Measurements from ENCODE around the gene ZBTB5. TPM values are rescaled to one million over a fixed set of nuclear protein-coding genes. Genes with fewer than 3 reads are reported as not detected.

Gene ZBTB5
- total RNA-seq, 1 experiment from 2014 or later: 5.8 TPM

DNA sequence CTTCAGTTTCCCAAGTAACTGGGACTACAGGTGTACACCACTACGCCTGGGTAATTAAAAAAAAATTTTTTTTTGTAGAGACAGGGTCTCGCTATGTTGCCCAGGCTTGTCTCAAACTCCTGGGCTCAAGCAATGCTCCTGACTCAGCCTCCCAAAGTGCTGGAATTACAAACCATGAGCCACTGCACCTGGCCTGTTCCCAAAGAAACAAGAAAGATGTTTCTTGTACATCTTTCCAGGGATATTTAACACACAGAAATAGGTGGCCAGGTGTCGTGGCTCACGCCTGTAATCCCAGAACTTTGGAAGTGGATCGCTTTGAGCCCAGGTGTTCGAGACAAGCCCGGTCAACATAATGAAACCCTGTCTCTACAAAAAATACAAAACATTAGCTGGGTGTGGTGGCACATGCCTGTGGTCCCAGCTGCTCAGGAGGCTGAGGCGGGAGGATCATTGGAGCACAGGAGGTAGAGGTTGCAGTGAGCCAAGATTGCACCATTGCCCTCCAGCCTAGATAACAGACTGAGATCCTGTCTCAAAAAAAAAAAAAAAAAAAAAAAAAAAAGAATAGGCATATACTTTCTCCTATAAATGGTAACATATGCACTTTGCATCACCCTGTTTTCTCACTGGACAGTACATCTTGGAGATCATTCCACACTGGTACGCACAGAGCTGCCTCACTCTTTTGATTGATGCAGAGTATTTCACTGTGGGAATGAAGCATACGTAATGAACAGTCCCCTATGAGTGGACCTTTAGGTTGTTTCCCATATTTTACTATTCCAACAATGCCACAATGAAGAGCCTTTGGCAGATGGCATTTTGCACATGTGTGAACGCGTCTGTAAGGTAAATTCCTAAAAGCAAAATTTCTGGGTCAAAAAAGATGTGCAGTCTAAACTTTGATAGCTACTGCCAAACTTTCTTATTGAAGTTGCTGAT lies 44.7 kb downstream of the ZBTB5 start:
- Histone ChIP-seq H3F3A (ENCODE audit: low read length, unreplicated experiment) (no peaks in the 10 kb centered on the region), H3K4me3 (ENCODE audit: low read length) (no peak overlapping the region), H3K27me3 (ENCODE audit: low read length) (no peaks in the 10 kb centered on the region), H3K9ac (ENCODE audit: low read length) (no peak overlapping the region), H3K79me2 (ENCODE audit: low read length) (peaks cover 30% of the 10 kb centered on the region), H3K4me1 (ENCODE audit: insufficient read depth, low read length) (peaks cover 21% of the 10 kb centered on the region), H3K9me3 (ENCODE audit: low read length) (no peaks in the 10 kb centered on the region), H2AFZ (ENCODE audit: low read length) (no peak overlapping the region), H4K20me1 (ENCODE audit: low read length) (no peaks in the 10 kb centered on the region), H3K4me2 (ENCODE audit: low read length) (no peak overlapping the region), H3K36me3 (ENCODE audit: low read depth, low read length) (no peaks in the 10 kb centered on the region), H3K27ac (ENCODE audit: low read length) (no peak overlapping the region), H3K9me2 (replicated peaks; ENCODE audit: low read length) (no peaks in the 10 kb centered on the region)
- BruUV-seq (replicated peaks): no TSS peak
- CTCF ChIA-PET: no interaction called here
- ATAC-seq (no peak), DNase-seq (no peak)
- POLR2A ChIA-PET (ENCODE audit: unreplicated experiment): no interaction called here
- no peak for TF ChIP-seq EZH2 (IDR thresholded peaks at IDR 0.05; ENCODE audit: low read length, unreplicated experiment)
- no peak for TF ChIP-seq EZH2phosphoT487 (IDR thresholded peaks at IDR 0.05; ENCODE audit: borderline replicate concordance, low read length)
- TF ChIP-seq, protein P1, sequence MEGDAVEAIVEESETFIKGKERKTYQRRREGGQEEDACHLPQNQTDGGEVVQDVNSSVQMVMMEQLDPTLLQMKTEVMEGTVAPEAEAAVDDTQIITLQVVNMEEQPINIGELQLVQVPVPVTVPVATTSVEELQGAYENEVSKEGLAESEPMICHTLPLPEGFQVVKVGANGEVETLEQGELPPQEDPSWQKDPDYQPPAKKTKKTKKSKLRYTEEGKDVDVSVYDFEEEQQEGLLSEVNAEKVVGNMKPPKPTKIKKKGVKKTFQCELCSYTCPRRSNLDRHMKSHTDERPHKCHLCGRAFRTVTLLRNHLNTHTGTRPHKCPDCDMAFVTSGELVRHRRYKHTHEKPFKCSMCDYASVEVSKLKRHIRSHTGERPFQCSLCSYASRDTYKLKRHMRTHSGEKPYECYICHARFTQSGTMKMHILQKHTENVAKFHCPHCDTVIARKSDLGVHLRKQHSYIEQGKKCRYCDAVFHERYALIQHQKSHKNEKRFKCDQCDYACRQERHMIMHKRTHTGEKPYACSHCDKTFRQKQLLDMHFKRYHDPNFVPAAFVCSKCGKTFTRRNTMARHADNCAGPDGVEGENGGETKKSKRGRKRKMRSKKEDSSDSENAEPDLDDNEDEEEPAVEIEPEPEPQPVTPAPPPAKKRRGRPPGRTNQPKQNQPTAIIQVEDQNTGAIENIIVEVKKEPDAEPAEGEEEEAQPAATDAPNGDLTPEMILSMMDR (conservative IDR thresholded peaks at IDR 0.05; ENCODE audit: low read depth, low read length): no peak
- intact Hi-C loops (cut with micrococcal nuclease): no loop called here

DNA sequence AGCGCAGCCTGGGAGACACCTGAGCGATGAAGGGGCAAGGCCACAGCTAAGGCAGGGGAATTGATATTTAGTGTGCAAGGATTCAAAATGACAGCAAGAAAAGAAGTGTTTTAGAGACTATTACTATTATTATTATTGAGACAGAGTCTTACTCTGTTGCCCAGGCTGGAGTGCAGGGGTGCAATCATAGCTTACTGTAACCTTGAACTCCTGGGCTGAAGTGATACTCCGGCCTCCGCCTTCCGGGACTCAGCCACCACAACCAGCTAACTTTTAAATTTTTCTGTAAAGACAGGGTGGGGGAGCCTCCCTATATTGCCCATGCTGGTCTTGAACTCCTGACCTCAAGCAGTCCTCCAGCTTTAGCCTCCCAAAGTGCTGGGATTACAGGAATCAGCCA lies 46.0 kb downstream of the ZBTB5 start:
- Histone ChIP-seq H3K27me3 (ENCODE audit: low read length) (no peaks in the 10 kb centered on the region), H3K4me2 (ENCODE audit: low read length) (no peak overlapping the region), H3K9ac (ENCODE audit: low read length) (no peak overlapping the region), H2AFZ (ENCODE audit: low read length) (no peak overlapping the region), H3F3A (ENCODE audit: low read length, unreplicated experiment) (no peaks in the 10 kb centered on the region), H3K4me1 (ENCODE audit: insufficient read depth, low read length) (peaks cover 20% of the 10 kb centered on the region), H3K9me3 (ENCODE audit: low read length) (no peaks in the 10 kb centered on the region), H4K20me1 (ENCODE audit: low read length) (no peaks in the 10 kb centered on the region), H3K9me2 (replicated peaks; ENCODE audit: low read length) (no peaks in the 10 kb centered on the region), H3K36me3 (ENCODE audit: low read depth, low read length) (no peaks in the 10 kb centered on the region), H3K27ac (ENCODE audit: low read length) (no peak overlapping the region), H3K79me2 (ENCODE audit: low read length) (peaks cover 17% of the 10 kb centered on the region), H3K4me3 (ENCODE audit: low read length) (no peak overlapping the region)
- BruUV-seq (replicated peaks): no TSS peak
- ATAC-seq (no peak), DNase-seq (no peak)
- intact Hi-C loops (cut with micrococcal nuclease): no loop called here
- CTCF ChIA-PET: no interaction called here
- TF ChIP-seq, protein P1 (conservative IDR thresholded peaks at IDR 0.05; ENCODE audit: low read depth, low read length): no peak
- TF ChIP-seq EZH2phosphoT487 (IDR thresholded peaks at IDR 0.05; ENCODE audit: borderline replicate concordance, low read length) (no peak), EZH2 (IDR thresholded peaks at IDR 0.05; ENCODE audit: low read length, unreplicated experiment) (no peak)
- POLR2A ChIA-PET (ENCODE audit: unreplicated experiment): no interaction called here

Data from PC-3 (cell line).